Astrocyte (in vitro differentiated cells and primary cell): ENCODE measurements around the gene CDHR2.

Source experiments
- EZH2 ChIP-seq: IDR thresholded peaks from 2 replicates; pipeline ENCODE4 v1.6.1; 2012; ENCODE audit warnings: mild to moderate bottlenecking, low read length, inconsistent platforms; ENCODE audit not compliant: insufficient read depth
- TF ChIP-seq, protein P1 (sequence below): IDR thresholded peaks from 2 replicates; pipeline ENCODE4 v1.5.1; 2011; ENCODE audit warnings: low read depth, mild to moderate bottlenecking, inconsistent platforms, low read length, moderate library complexity; ENCODE audit not compliant: insufficient read depth

DNA sequence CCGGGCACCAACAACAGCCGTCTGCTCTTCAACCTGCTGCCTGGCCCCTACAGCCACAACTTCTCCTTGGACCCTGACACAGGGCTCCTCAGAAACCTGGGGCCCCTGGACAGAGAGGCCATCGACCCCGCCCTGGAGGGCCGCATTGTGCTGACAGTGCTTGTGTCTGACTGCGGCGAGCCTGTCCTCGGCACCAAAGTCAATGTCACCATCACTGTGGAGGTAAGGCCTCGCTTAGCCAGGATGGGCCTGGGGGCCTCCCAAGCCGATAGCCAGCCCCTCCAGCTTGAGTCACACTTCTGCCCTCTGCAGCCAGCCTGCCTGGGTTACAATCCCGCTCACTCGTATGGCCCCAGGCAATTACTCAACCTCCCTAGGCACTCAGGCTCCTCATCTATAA, 32.2 kb downstream of the CDHR2 start:
- TF ChIP-seq, protein P1, sequence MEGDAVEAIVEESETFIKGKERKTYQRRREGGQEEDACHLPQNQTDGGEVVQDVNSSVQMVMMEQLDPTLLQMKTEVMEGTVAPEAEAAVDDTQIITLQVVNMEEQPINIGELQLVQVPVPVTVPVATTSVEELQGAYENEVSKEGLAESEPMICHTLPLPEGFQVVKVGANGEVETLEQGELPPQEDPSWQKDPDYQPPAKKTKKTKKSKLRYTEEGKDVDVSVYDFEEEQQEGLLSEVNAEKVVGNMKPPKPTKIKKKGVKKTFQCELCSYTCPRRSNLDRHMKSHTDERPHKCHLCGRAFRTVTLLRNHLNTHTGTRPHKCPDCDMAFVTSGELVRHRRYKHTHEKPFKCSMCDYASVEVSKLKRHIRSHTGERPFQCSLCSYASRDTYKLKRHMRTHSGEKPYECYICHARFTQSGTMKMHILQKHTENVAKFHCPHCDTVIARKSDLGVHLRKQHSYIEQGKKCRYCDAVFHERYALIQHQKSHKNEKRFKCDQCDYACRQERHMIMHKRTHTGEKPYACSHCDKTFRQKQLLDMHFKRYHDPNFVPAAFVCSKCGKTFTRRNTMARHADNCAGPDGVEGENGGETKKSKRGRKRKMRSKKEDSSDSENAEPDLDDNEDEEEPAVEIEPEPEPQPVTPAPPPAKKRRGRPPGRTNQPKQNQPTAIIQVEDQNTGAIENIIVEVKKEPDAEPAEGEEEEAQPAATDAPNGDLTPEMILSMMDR = no peak
- TF ChIP-seq EZH2 = no peak
